Activated B cell treated with CpG ODN at 0.5 μM for 24 hours (primary cell): ENCODE results near the gene TM9SF4. TPM values are rescaled to one million over a fixed set of nuclear protein-coding genes. Genes with fewer than 3 reads are reported as not detected.

Source experiments
- ATAC-seq: fragments of 200-7000 bp; cut with Tn5 transposase; one replicate; pipeline ENCODE4 v1.10.0; 2021; ENCODE audit warnings: low read depth, mild to moderate bottlenecking, moderate library complexity
- CTCF ChIA-PET: fragments of 350-600 bp; sonication (Branson Sonifier 250); formaldehyde crosslinking; loops from one replicate; lab custom pipeline; 2021; ENCODE audit warnings: antibody characterized with exemption; lab: Charles Lee
- POLR2A ChIA-PET: fragments of 350-600 bp; sonication (Branson Sonifier 250); formaldehyde crosslinking; loops from one replicate; lab custom pipeline; 2021; ENCODE audit warnings: antibody characterized with exemption; lab: Charles Lee
- DNase-seq: peaks from one replicate; pipeline ENCODE4 v3.0.0; 2022
- H3K27ac Mint-ChIP-seq: one replicate; pipeline ENCODE4 v1.8.0; 2020; ENCODE audit warnings: mixed read lengths
- H3K27me3 Mint-ChIP-seq: one replicate; pipeline ENCODE4 v1.8.0; 2021; ENCODE audit warnings: mixed read lengths
- H3K36me3 Mint-ChIP-seq: one replicate; pipeline ENCODE4 v1.8.0; 2021; ENCODE audit warnings: low read depth, mixed read lengths
- H3K4me1 Mint-ChIP-seq: one replicate; pipeline ENCODE4 v1.8.0; 2021; ENCODE audit warnings: mixed read lengths
- H3K4me3 Mint-ChIP-seq: one replicate; pipeline ENCODE4 v1.8.0; 2020; ENCODE audit warnings: mild to moderate bottlenecking, mixed read lengths
- H3K9me3 Mint-ChIP-seq: one replicate; pipeline ENCODE4 v1.8.0; 2020; ENCODE audit warnings: mixed read lengths
- CTCF ChIP-seq: fragments of 200-600 bp; IDR thresholded peaks from one replicate; pipeline ENCODE4 v1.8.0; 2022; ENCODE audit warnings: antibody characterized with exemption, mild to moderate bottlenecking
- intact Hi-C: fragments of 100-400 bp; cut with micrococcal nuclease; formaldehyde crosslinking; loops from one replicate; pipeline ENCODE4 v1.15.1; 2024
- total RNA-seq: library from RNA; stranded (reverse); gene quantifications from 2 replicates; pipeline ENCODE4 v1.2.3, GENCODE V29; 2022

Gene TM9SF4
- total RNA-seq, 1 donor from 2014 or later: 48.1 TPM

GRCh38 chr20:32087070-32087469, 22.4 kb upstream of the TM9SF4 start:
- Mint-ChIP-seq H3K9me3 (no peaks in the 10 kb centered on the region), H3K27me3 (no peaks in the 10 kb centered on the region), H3K36me3 (peaks cover 87% of the 10 kb centered on the region), H3K4me1 (peaks cover 27% of the 10 kb centered on the region), H3K27ac (no peak overlapping the region), H3K4me3 (no peak overlapping the region)
- CTCF ChIA-PET: interaction anchor here (1.3 kb wide), 1 partner anchor 52 kb away, joined by 5 read pairs; no protein-coding TSS in a partner anchor
- ATAC-seq: no peak
- intact Hi-C loops: no loop called here
- POLR2A ChIA-PET: interaction anchor here (0.8 to 1.7 kb wide), 2 partner anchors 34 to 47 kb away, joined by 3 to 5 read pairs; partner anchors contain the start of gene HCK
- no peak for TF ChIP-seq CTCF
- DNase-seq: no peak

- intact Hi-C loops: no loop called here
- no peak for TF ChIP-seq CTCF
- no peak for ATAC-seq
- H3K9me3 Mint-ChIP-seq: no peaks in the 10 kb centered on the region
- peaks cover 86% of the 10 kb centered on the region for H3K36me3 Mint-ChIP-seq
- no peak overlapping the region for H3K27ac Mint-ChIP-seq
- DNase-seq: no peak
- POLR2A ChIA-PET: interaction anchor here (1.4 kb wide), 1 partner anchor 12 kb away, joined by 3 read pairs; no protein-coding TSS in a partner anchor
- CTCF ChIA-PET: interaction anchor here (2.3 to 4.9 kb wide), 4 partner anchors 54 to 236 kb away, joined by 11 to 67 read pairs (median 19); partner anchors contain the start of gene PDRG1
- no peaks in the 10 kb centered on the region for H3K27me3 Mint-ChIP-seq
- no peak overlapping the region for H3K4me3 Mint-ChIP-seq
- H3K4me1 Mint-ChIP-seq: peaks cover 27% of the 10 kb centered on the region
Measured at GRCh38 chr20:32088759-32089158, 20.8 kb upstream of the TM9SF4 start.

GRCh38 chr20:32089637-32090362, 19.7 kb upstream of the TM9SF4 start:
- no peak for DNase-seq
- POLR2A ChIA-PET: interaction anchor here (1.3 to 3.3 kb wide), 5 partner anchors 8 to 58 kb away, joined by 3 to 30 read pairs (median 15); partner anchors contain the start of gene HCK
- TF ChIP-seq CTCF: no peak
- no peaks in the 10 kb centered on the region for H3K9me3 Mint-ChIP-seq
- H3K4me3 Mint-ChIP-seq: no peak overlapping the region
- intact Hi-C loops: no loop called here
- H3K36me3 Mint-ChIP-seq: peaks cover 88% of the 10 kb centered on the region
- peak overlapping the region; percentile 60 for H3K27ac Mint-ChIP-seq
- no peak for ATAC-seq
- no peaks in the 10 kb centered on the region for H3K27me3 Mint-ChIP-seq
- CTCF ChIA-PET: interaction anchor here (0.6 to 4.9 kb wide), 12 partner anchors 10 to 266 kb away, joined by 3 to 96 read pairs (median 13); partner anchors contain the start of gene PDRG1
- peaks cover 27% of the 10 kb centered on the region for H3K4me1 Mint-ChIP-seq

- POLR2A ChIA-PET: interaction anchor here (0.6 to 3.3 kb wide), 7 partner anchors 29 to 66 kb away, joined by 4 to 30 read pairs (median 5); partner anchors contain the start of gene HCK
- H3K27me3 Mint-ChIP-seq: no peaks in the 10 kb centered on the region
- ATAC-seq (peak; percentile 92), DNase-seq (peak; percentile 68)
- CTCF ChIA-PET: interaction anchor here (0.8 to 4.9 kb wide), 15 partner anchors 9 to 268 kb away, joined by 3 to 96 read pairs (median 6); partner anchors contain the start of gene PDRG1
- intact Hi-C loops: loop anchor here (1.0 kb wide), 5 partner anchors 57 to 270 kb away; partner anchors contain the start of gene PDRG1
- no peak overlapping the region for H3K27ac Mint-ChIP-seq
- peaks cover 14% of the 10 kb centered on the region for H3K4me1 Mint-ChIP-seq
- H3K36me3 Mint-ChIP-seq: peaks cover 80% of the 10 kb centered on the region
- H3K4me3 Mint-ChIP-seq: no peak overlapping the region
- no peaks in the 10 kb centered on the region for H3K9me3 Mint-ChIP-seq
- TF ChIP-seq CTCF: peak; percentile 70
Measured at GRCh38 chr20:32091888-32092346, 17.6 kb upstream of the TM9SF4 start.

- H3K9me3 Mint-ChIP-seq: no peaks in the 10 kb centered on the region
- H3K4me1 Mint-ChIP-seq: no peaks in the 10 kb centered on the region
- H3K4me3 Mint-ChIP-seq: no peak overlapping the region
- ChIA-PET CTCF (interaction anchor here (0.7 to 1.0 kb wide), 2 partner anchors 63 to 67 kb away, joined by 3 to 4 read pairs; no protein-coding TSS in a partner anchor), POLR2A (no interaction called here)
- DNase-seq (no peak), ATAC-seq (no peak)
- peaks cover 80% of the 10 kb centered on the region for H3K36me3 Mint-ChIP-seq
- no peak for TF ChIP-seq CTCF
- no peak overlapping the region for H3K27ac Mint-ChIP-seq
- intact Hi-C loops: no loop called here
- H3K27me3 Mint-ChIP-seq: no peaks in the 10 kb centered on the region
Measured at GRCh38 chr20:32098786-32099185, 10.7 kb upstream of the TM9SF4 start.
